Stimulated activated CD8-positive, alpha-beta memory T cell treated with anti-CD3 and anti-CD28 coated beads, Interleukin-7, amount 100 ng/mL, for 1 hour (primary cell): ENCODE measurements around the gene ABCB11.

Experiments
- DNase-seq, 2 donors: peaks; one replicate each; pipeline ENCODE4 v3.0.0-alpha.2; 2020; ENCODE audit warnings: low read depth in 2 of 2

Gene ABCB11

GRCh38 chr2:169007941-169008340, 23.2 kb downstream of the ABCB11 start:
- no peak for DNase-seq

GRCh38 chr2:169007356-169007755, 23.8 kb downstream of the ABCB11 start:
- no peak for DNase-seq

GRCh38 chr2:169006665-169007064, 24.5 kb downstream of the ABCB11 start:
- no peak for DNase-seq

GRCh38 chr2:169005994-169006393, 25.1 kb downstream of the ABCB11 start:
- no peak for DNase-seq

GRCh38 chr2:169005080-169005598, 26.0 kb downstream of the ABCB11 start:
- no peak for DNase-seq

GRCh38 chr2:169002161-169002738, 28.9 kb downstream of the ABCB11 start:
- DNase-seq: no peak

GRCh38 chr2:169001116-169001815, 29.9 kb downstream of the ABCB11 start:
- no peak for DNase-seq

GRCh38 chr2:168999668-169000213, 31.4 kb downstream of the ABCB11 start:
- no peak for DNase-seq

GRCh38 chr2:168998609-168999211, 32.4 kb downstream of the ABCB11 start:
- no peak for DNase-seq

- no peak for DNase-seq
These were observed 33.3 kb downstream of the ABCB11 start for GRCh38 chr2:168997794-168998193.

- DNase-seq: no peak
These were observed 34.0 kb downstream of the ABCB11 start for GRCh38 chr2:168997118-168997521.

GRCh38 chr2:168995744-168996143, 35.4 kb downstream of the ABCB11 start:
- no peak for DNase-seq

GRCh38 chr2:168993538-168993937, 37.6 kb downstream of the ABCB11 start:
- DNase-seq: no peak

GRCh38 chr2:168992591-168993349, 38.4 kb downstream of the ABCB11 start:
- no peak for DNase-seq

GRCh38 chr2:168992026-168992425, 39.1 kb downstream of the ABCB11 start:
- DNase-seq: no peak

- no peak for DNase-seq
These were observed 42.4 kb downstream of the ABCB11 start for GRCh38 chr2:168988755-168989154.

- DNase-seq: no peak
These were observed 44.7 kb downstream of the ABCB11 start for GRCh38 chr2:168986398-168986943.

- no peak for DNase-seq
These were observed 49.5 kb downstream of the ABCB11 start for GRCh38 chr2:168981651-168982050.

GRCh38 chr2:168978461-168978861, 52.7 kb downstream of the ABCB11 start:
- DNase-seq: no peak

GRCh38 chr2:168977608-168978007, 53.5 kb downstream of the ABCB11 start:
- DNase-seq: no peak

GRCh38 chr2:168976034-168976654, 55.0 kb downstream of the ABCB11 start:
- DNase-seq: no peak
